ENCODE results near the gene DLGAP1. TPM values are rescaled to one million over a fixed set of nuclear protein-coding genes. Genes with fewer than 3 reads are reported as not detected.

DLGAP1 gene
- total RNA-seq, 4 donors from 2014 or later: 1.2 to 1.4 (median 1.4) TPM

DNA sequence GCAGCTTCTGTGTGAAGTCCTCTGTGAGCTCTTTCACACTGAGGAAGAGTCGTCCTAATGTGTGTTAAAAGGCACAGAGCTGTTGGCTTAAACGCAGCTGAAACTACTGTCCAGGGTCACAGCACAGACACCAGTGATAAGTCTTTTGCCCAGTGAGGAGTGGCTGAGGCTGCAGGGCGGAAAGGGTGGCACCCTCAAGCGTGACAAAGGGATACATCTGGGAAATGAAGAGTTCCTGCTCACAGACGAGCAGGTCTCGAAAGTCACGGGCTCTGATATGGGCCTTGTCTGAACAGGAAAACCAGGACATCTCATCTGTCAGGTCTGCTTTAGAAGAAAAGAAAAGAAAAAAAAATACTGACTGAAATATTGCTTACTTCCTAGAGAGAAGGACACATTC is 968.6 kb downstream of the DLGAP1 start:
- Histone ChIP-seq H3K4me1 (no peaks in the 10 kb centered on the region), H3K36me3 (no peaks in the 10 kb centered on the region), H3K4me3 (no peak overlapping the region), H3K9me3 (no peaks in the 10 kb centered on the region), H3K27me3 (no peaks in the 10 kb centered on the region), H3K27ac (replicated peaks in 1 of 4) (no peak overlapping the region)
- intact Hi-C loops (cut with DNase I): no loop called here
- WGBS: 83% methylated on average over 7 of the region's 7 CpGs
- no peak for DNase-seq (ENCODE audit: extremely low spot score)
- TF ChIP-seq POLR2A (IDR thresholded peaks at IDR 0.05; ENCODE audit: low read depth): no peak
- TF ChIP-seq EP300 (IDR thresholded peaks at IDR 0.05): no peak
- TF ChIP-seq CTCF (IDR thresholded peaks at IDR 0.05): no peak
- TF ChIP-seq POLR2AphosphoS5 (IDR thresholded peaks at IDR 0.05): no peak

DNA sequence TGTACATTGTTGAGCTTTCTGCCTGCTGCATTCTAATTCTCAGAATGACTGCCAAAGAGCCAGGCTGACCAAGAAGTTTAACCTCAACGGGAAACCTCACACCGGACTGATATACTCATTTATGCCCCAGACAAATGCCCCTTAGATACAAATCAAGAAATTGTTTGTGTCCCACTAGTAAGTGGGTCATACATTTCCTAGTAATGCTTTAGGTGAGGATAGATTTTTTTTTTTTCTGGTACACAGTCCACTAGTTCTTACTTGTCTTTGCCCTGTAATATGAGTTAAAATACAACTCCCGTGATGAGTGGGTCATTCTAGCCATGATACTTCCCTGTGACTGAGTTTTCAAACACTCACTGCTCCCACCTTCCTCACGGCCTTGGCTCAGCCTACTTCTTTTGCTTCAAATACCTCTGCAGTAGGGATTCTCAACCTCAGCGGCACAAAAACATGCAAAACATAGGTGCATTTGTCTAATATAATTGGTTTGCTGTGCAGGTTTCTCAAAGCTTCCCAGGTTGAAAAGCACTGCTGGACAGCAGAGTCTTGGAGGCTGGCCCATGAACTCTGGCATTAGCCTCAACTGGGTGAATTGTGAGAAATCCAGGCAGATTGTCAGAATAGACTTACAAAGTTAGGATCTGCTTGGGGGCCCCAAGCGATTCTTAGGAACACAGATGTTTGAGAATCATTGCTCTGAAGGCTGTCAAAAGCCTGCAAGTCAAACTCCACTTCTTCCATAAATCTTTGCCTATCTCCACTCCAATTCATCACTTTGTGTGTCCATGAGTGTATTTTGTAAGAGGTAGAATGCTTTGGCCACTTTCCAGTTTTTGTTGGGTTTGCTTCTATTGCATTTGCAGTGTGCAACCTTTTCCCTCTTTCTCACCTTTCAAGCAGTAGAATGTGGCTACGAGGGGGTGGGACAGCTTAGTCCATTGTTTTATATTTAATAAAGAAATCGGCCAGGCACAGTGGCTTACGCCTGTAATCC is 969.7 kb downstream of the DLGAP1 start:
- WGBS: 87% methylated on average over 9 of the region's 9 CpGs
- DNase-seq (ENCODE audit: extremely low spot score): peak; percentile 62
- no peaks in the 10 kb centered on the region for H3K27me3 ChIP-seq
- no peak overlapping the region for H3K27ac ChIP-seq (replicated peaks in 1 of 4)
- TF ChIP-seq EP300 (IDR thresholded peaks at IDR 0.05): no peak
- TF ChIP-seq POLR2A (IDR thresholded peaks at IDR 0.05; ENCODE audit: low read depth): no peak
- TF ChIP-seq CTCF (IDR thresholded peaks at IDR 0.05): no peak
- no peak for TF ChIP-seq POLR2AphosphoS5 (IDR thresholded peaks at IDR 0.05)
- H3K4me3 ChIP-seq: no peak overlapping the region
- intact Hi-C loops (cut with DNase I): no loop called here
- H3K36me3 ChIP-seq: no peaks in the 10 kb centered on the region
- no peaks in the 10 kb centered on the region for H3K4me1 ChIP-seq
- no peaks in the 10 kb centered on the region for H3K9me3 ChIP-seq

DNA sequence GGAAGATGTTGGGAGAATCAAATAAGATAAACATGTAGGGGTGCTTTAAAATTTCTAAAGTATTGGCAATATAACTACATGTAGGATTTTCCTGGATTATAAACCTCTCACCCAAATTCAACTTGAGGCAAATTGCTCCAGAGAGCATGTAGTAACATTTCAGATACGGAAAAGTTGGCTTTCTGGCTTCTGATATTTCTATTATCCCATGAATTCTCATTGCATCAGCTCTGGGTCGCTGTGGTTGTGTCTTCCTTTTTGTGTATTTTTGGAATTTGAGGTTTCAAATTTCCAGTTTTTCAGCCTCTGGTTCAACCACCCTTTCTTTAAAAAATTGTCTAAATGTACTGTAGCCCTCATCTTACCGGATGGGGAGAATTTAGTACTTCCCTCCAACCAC is 972.8 kb downstream of the DLGAP1 start:
- Histone ChIP-seq H3K9me3 (no peaks in the 10 kb centered on the region), H3K4me3 (no peak overlapping the region), H3K27me3 (no peaks in the 10 kb centered on the region), H3K4me1 (no peaks in the 10 kb centered on the region), H3K27ac (replicated peaks in 1 of 4) (no peak overlapping the region), H3K36me3 (no peaks in the 10 kb centered on the region)
- DNase-seq (ENCODE audit: extremely low spot score): peak; percentile 8
- intact Hi-C loops (cut with DNase I): no loop called here
- no peak for TF ChIP-seq EP300 (IDR thresholded peaks at IDR 0.05)
- TF ChIP-seq POLR2A (IDR thresholded peaks at IDR 0.05; ENCODE audit: low read depth): no peak
- no peak for TF ChIP-seq POLR2AphosphoS5 (IDR thresholded peaks at IDR 0.05)
- no peak for TF ChIP-seq CTCF (IDR thresholded peaks at IDR 0.05)
- WGBS: 86% methylated on average over 3 of the region's 3 CpGs

DNA sequence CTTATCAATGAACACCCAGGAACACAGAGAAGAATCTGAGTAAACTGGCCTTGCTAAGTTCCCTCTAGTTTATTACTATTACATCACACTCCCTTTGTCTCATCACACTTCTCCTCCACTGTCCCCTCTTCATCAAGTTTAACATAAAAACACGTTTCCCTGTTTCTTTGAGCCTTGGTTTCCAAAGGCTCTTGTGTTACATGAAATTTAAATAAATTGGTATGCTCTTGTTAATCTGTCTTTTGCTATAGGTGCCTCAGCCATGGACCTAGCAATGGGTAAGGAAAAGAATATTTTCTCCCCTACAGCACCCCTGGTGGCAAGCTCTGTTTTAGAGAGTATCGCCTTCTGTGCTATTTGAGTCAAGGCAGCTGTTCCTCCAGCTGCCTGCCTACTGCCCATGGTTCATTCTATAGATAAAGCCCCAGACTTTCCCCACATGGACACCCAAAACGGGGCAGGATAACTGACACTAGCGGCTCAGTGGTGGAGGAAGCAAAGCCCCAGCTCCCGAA is 973.4 kb downstream of the DLGAP1 start:
- H3K4me3 ChIP-seq: no peak overlapping the region
- 36% methylated on average over 5 of the region's 5 CpGs for WGBS
- intact Hi-C loops (cut with DNase I): no loop called here

More for the DNA sequence above, 973.4 kb downstream of the DLGAP1 start:
- no peak for TF ChIP-seq POLR2AphosphoS5 (IDR thresholded peaks at IDR 0.05)
- TF ChIP-seq EP300 (IDR thresholded peaks at IDR 0.05): no peak
- no peak for TF ChIP-seq POLR2A (IDR thresholded peaks at IDR 0.05; ENCODE audit: low read depth)
- TF ChIP-seq CTCF (IDR thresholded peaks at IDR 0.05): peak in 2 of 3 experiments; percentile 24 to 36
- Histone ChIP-seq H3K27me3 (no peaks in the 10 kb centered on the region), H3K27ac (replicated peaks in 1 of 4) (no peak overlapping the region), H3K36me3 (no peaks in the 10 kb centered on the region), H3K4me1 (no peaks in the 10 kb centered on the region), H3K9me3 (no peaks in the 10 kb centered on the region)
- peak; percentile 90 for DNase-seq (ENCODE audit: extremely low spot score)
